GM21576 (cell line): ENCODE measurements around the gene STX8.

ENCODE experiments used
- ATAC-seq: cut with Tn5 transposase; IDR thresholded peaks from one replicate; pipeline ENCODE4 v1.9.1; 2021; ENCODE audit warnings: mild to moderate bottlenecking, moderate library complexity; ENCODE audit not compliant: unreplicated experiment

Gene STX8

DNA sequence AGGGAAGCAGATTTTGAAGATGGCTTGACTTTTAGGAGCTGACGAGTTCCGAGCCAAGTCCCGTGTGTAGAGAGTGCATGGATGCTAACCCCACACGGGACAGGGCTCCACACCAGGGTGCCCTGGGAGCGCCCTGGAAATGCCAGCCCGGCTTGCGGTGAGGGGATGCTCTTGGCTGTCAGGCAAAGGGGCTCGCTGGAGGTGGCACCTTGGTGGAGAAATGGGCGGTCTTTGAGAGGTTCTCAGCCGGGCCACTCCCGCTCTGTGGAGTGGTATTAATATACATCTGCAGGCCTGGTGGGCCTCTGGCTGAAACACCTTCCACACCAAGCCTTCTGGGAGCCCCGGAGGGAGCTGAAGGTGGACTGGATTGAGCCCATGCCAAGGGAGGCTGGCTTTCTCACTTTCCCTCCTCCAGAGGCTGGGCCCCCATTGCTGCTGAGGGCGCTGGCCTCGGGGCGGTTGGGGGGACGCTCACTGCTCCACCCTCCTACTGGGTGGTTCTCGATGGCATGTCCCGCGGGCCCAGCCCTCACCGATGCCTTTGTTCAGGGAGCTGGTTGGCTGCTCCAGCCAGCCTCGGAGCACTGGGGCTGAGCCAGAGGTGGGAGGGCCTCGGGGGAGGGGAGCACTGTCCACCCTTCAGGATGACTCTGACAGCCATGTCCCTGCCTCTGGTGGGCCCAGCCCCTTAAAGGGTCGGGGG lies 344.0 kb downstream of the STX8 start:
- no peak for ATAC-seq

DNA sequence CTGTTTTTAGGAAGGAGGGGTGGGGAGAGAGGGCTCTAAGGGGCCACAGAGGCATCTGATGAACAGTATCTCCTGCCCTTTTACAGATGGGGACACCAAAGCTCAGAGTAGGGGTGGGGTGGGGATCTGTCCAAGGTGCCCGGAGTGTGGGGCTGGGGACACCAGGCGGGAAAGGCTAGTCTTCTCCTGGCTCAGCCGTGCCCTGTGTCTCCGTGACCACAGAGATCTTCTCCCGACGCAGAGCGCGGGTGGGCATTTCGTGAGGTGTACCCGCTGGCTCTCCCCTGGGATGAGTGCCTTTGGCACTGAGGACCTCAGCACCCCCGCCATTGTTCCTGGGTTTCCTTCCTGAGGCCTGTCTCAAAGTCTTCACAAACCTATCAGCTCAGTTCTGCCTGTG lies 344.8 kb downstream of the STX8 start:
- ATAC-seq: no peak

DNA sequence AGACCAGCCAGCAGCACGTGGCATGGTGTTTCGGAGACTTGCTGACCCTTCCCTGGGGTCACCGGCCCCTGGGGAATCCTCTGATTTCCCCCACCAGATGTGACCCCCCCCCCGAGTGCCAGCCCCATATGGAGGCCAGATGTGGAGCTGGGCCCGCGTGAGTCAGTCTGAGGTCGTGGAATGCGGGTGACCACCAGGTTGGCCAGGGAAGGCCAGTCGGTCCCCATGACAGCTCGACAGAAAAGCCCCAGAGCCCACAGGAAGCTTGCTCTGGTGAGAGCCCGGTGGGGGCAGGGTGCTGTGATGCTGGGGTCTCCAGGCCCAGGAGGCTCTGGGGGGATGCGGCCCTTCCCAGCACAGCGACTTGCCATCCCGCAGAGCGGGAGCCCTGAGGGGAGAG lies 345.3 kb downstream of the STX8 start:
- no peak for ATAC-seq

DNA sequence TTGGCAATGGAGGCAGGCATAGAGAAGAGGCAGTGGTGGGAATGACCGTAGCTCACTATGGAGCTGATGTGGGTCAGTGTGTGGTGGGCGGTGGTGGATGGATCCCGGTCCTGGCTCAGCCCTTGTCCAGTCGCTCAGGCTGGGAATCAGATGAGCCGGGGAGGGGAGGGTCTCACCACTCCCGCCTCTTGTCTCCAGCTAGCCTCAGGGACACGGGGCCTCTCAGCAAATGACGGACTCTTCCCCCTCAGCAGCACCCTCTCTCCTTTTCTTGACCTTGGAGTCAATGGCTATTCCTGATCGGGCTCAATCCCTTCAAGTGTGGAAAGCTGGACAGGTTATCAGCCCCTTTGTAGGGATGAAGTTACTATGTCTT lies 345.8 kb downstream of the STX8 start:
- ATAC-seq: no peak

DNA sequence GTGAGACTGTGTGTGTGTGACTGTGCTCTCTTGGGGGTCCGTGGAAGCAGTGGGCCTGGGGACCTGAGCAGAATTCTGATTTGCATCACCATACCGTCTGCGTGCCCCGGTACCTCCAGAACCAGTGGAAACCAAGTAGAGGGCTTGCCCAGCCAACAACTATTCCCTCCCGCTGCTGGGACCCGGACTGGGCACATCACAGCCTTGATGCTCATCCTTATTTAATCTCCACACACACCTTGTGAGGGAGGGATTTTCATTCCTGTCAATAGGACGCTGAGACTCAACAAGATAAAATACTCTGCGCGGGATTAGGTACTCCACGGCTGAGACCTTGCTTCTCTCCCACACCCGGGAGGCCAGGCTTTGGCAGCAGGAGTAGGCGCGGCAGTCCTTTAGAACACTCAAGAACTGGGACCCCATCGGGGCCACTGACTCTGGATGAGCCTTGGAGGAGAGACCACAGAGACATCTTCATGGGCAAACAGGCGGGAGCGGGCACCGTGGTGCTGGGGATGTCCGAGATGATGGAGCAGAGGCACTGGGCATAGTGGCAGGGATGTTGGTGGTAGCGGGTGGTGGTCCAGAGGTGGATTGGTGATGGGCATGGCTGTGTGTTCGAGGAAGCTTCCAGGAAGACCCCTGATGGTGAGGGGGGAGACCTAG lies 346.3 kb downstream of the STX8 start:
- no peak for ATAC-seq

DNA sequence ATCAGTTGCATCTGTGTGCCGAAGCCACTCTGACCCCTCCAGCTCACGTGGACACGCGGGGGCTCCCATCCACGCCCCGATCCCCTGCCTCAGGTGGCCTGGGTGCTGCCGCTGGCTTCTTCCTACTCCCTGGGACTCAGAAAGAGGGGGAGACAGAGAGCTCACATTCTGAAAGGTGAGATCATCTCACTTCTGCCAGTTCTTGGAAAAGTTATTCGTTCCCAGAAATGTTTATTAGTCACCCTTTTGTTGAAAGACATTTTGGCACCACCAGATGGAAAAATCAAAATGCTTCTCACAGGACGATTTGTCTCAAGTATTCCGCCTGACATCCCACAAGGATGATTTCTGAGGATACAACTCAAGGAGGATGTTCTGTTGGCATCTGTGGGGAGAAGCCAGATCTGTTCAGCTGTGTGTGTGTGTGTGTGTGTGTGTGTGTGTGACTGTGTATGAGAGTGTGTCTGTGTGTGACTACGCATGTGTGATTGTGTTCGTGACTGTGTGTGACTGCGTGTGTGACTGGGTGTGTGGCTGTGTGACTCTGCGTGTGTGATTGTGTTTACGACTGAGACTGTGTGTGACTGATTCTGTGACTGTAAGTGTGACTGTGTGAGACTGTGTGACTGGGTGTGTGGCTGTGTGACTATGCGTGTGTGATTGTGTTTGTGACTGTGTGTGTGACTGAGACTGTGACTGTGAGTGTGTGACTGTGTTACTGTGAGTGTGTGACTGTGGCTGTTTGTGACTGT lies 347.0 kb downstream of the STX8 start:
- ATAC-seq: no peak

DNA sequence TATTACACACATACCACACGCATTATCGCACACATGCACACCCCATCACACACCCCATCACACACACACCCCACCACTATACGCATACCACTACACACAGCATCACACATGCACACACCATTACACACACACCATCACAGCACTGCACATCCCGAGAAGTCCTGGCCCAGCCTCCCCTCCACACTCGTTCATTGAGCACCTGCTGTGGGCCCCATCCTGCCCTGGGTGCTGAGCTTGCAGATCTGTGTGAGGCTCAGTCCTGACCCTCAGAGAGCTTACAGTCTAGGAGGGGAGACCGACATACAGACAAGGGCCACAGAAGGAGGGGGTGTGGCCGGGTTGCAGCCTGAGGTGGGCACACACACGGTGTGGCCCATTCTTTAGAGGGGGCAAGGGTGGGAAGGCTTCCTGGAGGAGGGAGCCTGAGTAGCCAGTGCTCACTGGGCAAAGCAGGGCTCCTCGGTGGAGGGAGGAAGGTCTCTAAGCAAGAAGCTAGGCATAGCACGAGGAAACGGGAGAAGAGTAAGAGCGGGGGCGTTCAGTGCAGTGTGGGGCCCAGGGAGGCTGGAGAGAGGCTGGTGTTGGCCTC lies 347.7 kb downstream of the STX8 start:
- no peak for ATAC-seq

DNA sequence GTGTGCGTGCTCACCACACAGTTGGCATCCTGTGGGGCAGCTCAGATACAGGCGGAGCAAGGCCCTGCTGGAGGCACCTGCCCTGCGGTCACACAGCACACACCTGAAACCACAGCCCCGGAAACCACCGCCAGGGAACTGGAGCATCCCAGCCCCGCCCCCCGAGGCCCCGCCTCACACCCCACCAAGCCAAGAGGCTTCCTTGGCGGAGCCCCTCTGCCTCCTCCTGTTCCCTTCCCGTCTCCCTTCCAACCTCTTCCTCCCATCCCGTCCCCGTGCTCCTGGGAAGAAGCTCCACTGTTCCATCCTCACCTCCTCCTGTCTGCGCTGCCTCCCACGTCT lies 348.9 kb downstream of the STX8 start:
- ATAC-seq: no peak

DNA sequence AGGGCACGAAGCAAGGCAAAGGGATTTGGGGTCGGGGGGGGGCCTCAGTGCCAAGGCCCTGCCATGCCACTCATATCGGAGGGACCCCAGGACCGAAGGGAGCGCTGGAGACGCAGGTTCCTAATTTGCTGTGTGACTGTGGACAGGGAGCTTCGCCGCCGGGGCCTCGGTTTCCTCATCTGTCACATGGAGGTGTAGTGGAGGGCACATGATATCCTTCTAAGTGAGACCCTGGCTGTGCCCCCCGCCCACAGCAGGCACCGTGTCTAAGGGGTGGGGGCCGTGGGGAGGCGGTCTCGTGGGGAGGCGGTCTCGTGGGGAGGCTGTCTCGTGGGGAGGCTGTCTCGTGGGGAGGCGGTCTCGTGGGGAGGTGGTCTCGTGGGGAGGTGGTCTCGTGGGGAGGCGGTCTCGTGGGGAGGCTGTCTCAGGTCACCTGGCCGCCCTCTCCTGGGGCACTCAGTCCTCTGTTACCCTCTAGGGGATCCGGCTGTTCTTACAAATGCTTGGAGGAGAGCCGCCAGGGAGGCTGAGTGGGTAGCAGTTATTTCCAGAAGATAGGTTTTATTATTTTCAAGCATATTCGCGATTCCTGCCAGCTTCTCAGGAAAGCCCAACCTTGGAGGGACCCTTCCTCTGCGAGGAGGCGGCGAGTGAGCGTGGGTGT lies 349.4 kb downstream of the STX8 start:
- no peak for ATAC-seq

DNA sequence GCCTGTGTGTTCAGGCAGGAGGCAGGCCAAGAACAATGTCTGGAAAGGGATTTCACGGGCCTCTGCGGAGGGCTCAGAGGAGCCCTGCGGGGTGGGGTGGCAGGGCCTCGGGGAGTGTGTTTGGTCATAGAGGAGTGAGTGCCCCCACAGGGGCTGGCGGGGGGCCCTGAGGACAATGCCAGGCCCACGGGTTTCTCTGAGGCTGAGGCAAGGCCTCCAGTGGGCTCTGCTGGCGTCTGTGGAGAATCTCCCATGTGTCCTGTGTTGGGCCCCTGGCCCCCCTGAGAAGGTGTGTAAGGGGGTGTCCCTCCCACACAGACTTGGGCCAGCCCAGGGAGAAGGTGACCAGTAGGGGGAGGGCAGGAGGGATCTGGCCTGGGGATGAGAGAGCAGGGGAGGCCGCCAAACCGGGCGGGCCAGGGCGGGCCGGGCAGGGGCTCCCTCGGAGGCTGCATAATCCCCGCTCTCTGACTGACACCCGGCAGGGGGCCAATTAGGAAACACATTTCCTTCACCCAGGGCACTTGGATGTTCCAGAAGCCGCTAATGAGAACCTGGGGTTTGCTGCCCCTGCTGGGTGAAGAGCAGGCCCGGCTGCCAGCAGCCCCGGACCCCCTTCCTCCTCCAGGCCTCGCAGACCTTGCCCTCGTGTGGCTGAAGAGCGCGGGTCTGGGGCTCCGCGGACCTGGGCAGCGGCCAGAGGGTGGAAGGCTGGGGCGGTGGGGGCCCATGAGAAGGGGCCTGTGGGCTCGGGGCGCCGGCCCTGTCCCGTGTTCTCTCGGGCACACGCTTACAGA lies 350.1 kb downstream of the STX8 start:
- no peak for ATAC-seq

DNA sequence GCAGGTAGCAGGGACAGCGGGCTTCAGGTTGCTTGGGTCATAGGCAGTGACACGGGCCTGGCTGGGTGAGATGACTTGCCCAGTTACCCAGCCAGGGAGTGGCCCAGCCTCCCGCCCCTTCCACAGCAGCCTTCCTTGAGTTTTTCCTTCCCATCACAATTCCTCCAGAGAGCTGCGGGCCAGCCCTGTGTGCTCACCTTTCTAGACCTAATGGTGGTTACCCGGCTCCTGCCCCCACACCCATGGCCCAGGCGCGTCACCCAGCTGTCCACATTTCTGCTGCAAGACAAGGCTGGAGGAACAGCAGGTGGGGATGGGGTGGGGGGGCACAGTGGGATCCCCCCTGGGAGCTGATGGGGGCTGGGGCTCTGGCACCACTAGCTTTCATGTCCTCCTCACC lies 351.1 kb downstream of the STX8 start:
- no peak for ATAC-seq

DNA sequence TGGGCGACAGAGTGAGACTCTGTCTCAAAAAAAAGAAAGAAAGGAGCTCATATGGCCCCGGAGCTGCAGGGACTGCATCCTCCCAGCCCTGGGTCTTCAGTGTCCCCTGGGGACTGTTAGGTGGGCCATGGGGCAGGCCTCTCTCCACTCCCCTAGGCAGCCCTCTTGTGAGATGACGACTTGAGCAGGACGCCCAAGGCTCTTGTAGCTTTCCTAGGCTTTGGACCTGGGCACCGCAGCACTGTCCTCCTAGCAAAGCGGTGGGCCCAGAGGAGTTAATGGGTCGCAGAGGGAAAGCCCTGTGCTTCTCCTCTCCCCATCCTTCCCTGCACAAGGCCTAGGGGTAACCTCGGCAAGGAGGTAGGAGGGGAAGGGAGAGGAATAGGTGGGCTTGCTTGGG lies 352.1 kb downstream of the STX8 start:
- no peak for ATAC-seq

DNA sequence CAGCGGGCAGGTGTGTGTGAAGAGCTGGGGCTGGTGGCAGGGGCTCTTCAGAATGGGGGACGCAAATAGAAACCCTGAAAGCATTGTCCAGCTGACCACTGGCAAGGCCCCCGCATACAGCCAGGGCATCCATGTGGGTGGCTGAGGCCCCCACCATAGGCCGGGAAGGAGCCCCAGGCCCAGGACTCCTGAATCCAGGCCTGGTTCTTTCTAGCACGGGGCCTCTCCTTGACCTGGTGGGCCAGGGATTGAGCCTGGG lies 353.8 kb downstream of the STX8 start:
- ATAC-seq: no peak

DNA sequence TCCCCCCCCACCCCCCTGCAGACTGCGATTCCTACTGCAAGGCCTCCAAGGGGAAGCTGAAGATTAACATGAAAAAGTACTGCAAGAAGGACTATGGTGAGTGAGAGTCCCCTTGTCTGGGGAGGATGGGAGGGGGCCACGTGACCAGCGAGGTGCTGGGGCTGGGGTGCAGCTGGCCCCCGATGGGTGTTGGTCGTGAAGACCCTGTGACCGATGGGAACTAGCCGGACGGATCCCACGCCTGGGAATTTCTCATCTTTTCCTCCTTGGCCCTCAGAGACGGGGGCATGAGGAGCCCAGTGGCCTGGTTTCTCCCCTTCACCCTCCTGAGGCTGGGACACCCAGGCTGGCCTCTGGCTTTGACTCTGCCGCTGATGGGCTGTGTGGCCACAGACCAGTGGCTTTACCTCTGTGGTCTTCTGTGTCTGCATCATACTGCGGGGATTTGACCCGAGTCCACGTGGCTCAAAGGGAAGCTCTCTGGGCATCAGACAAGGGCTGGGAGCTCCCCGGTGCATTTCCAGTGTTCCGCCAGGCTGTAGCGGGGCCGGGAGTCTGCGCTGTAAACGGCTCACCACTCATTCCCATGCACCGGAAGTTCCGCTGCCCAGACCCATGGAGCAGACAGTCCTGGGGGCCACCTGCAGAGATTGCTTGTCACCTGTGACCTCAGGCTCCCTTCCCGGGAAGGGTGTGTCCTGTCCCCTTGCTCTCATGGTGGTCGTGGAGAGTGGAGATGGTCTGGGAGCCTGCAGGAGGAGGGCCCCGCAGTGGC lies 354.3 kb downstream of the STX8 start:
- no peak for ATAC-seq

DNA sequence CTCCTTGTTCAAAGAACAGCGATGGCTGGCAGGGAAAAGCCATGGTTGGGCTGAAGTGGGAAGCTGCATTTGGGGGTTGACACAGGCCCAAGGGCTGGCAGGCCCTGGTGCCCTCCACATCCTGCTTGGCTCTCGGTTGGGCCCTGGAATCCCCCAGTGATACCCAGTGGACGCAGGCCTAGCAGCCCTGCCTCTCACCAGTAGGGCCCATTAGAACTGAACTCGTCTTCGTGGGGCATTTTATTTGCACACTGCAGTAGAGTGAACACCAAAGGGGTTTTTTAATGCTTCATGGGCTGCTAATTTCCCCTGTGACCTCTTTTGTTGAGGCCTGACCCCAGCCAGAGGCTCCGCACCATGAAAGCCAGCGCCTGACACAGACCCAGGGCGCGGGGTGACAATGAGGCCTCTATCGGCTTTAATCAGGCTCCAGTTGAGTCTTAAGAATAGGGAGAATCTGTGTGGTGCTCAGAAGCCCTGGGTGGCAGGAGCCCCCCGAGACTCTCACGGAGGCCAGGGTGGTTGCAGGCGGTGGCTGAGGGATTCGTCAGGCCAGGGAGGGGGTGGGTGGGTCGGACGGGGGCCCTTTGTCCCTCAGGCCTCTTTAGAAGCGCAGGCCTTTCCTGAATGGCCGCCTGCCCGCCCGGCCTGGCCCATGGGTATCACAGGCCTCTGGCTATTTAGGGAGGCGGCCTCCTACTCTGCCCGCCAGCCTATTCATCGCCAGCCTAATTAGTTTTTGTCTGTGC lies 355.0 kb downstream of the STX8 start:
- ATAC-seq: no peak

DNA sequence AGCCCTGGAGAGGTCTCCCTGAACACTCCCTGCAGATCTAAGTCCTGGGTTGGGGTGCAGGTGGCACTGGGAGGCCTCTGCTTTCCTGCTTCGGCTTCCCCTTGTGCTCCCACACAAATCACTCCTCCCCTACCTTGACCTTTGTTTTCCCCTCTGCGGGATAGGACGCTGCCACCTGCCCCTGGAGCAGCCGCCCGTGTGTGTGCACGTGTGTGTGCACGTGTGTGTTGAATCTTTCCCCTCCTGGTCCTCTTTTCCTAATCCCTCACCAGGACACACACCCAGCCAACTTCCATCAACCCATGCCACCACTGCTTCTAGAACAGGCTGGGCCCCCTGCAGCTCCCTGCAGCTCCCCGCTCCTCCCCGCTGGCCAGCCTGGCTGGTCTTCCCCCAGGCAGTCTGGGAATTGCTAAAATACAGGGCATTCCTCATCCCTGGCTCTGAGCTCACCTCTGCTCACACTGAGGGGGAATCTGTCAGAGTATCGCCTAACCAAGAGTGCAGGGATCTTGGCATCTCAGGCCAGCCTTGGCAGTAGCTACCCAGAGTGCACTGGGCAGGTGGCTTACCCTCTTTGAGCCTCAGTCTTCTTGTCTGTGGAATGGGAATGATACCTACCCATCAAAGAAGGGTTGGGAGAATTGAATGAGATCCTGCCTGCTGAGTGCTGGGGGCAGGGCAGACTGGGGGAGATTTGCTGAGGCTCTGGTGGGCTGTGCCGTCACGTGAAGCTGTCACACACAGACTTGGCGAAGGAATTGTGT lies 355.8 kb downstream of the STX8 start:
- no peak for ATAC-seq

DNA sequence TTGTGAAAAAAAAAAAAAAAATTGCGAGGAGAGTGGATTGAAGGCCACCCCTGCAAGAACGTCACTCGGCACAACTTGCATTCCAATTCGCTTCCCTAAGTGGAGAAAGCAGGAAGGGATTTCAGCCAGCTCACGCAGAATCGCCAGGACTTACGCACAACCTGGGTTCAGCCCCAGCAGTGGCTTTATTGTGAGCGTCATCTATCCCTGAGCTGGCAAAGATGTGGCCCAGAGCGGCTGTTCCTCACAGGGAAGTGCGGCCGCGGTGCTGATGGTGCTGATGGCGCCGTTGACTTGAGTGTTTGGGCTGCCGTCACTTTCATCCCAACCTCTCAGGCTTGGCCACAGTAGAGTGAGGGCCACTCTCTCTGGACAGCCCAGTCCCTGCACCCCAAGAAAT lies 356.7 kb downstream of the STX8 start:
- no peak for ATAC-seq

DNA sequence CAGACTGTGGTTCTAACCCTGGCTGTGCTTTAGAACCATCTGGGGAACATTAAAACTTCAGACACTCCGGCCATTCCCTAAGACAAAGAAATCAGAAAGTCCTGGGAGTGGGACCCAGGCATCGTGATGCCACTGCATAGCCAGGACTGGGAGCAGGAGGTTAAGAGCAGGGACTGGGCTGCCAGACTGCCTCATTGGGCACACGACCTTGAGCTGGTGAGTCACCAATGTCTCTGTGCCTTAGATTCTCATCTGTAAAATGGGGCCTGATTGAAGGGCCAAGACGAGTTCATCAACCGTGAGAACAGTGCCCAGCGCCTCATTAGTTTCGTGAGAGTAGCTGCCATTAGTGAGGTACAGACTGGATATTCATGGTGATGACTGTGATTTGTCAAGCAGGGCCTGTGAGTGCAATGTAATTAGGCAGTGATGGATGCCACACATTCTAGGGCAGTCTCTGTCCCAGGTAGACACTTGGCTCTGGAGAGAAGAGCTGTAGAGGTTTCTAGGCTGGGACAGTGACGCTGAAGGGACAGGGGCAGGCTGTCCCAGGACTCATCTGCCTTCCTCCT lies 357.5 kb downstream of the STX8 start:
- ATAC-seq: no peak
